NCI-H2107 treated with DMSO at 0.1 percent for 48 hours (cell line): ENCODE results near the gene MLEC.
"Not testable (repeated sequence)": the region's sequence is repeated elsewhere in the genome, so short reads cannot be mapped to it uniquely, and the experiment has no call there.

Experiments used
- DNase-seq: peaks from one replicate; lab custom pipeline; 2025; ENCODE audit not compliant: unreplicated experiment; lab: John Stamatoyannopoulos, UW

The MLEC gene

GRCh38 chr12:120661432-120661831, 25.5 kb upstream of the MLEC start:
- no peak for DNase-seq

GRCh38 chr12:120662879-120663278, 24.1 kb upstream of the MLEC start:
- no peak for DNase-seq

GRCh38 chr12:120663741-120664140, 23.2 kb upstream of the MLEC start:
- no peak for DNase-seq

DNA sequence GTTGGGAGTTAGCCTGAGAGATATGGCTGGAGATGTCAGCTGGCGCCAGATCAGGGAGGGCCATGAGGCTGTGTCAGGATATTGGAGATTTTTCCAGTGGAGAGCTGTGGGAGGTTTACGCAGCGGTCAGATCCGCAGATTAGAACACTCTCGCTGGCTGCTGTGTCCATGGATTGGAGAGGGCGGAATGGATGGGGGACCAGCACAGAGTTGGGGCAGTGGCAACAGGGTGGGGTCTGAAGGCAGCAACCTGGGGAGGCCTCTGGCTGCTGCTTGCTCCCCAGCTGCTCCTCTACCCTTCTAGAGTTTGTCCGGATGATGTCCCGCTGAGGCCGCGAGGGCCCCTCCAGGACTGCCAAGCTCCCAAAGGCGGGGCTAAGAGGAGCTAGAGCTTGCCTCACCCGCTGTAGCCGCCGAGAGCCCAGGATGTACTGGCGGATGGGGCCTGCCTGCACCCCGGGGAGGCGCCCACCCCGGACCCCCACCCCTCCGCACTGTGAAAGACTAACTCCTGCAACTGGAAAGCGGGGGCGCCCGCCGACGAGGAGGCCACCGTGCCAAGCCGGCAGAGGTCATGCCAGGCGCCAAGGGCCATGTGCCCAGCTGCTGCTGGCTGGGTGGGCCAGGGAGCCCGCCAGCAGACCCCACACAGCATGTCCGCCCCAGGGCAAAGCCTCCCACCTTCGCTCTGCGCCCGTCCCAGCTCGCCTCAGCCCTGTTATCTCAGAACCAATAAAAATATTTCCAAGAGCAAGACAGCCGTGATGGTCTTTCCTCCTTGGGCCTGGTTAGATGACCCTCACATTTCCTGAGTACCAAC, 20.2 kb upstream of the MLEC start:
- DNase-seq: no peak

GRCh38 chr12:120668091-120668867, 18.7 kb upstream of the MLEC start:
- DNase-seq: no peak

GRCh38 chr12:120668868-120669840, 17.8 kb upstream of the MLEC start:
- no peak for DNase-seq

GRCh38 chr12:120670237-120670636, 16.7 kb upstream of the MLEC start:
- DNase-seq: not testable (repeated sequence)

- no peak for DNase-seq
Measured at GRCh38 chr12:120670667-120671066, 16.3 kb upstream of the MLEC start.

GRCh38 chr12:120674097-120674636, 12.8 kb upstream of the MLEC start:
- DNase-seq: no peak

DNA sequence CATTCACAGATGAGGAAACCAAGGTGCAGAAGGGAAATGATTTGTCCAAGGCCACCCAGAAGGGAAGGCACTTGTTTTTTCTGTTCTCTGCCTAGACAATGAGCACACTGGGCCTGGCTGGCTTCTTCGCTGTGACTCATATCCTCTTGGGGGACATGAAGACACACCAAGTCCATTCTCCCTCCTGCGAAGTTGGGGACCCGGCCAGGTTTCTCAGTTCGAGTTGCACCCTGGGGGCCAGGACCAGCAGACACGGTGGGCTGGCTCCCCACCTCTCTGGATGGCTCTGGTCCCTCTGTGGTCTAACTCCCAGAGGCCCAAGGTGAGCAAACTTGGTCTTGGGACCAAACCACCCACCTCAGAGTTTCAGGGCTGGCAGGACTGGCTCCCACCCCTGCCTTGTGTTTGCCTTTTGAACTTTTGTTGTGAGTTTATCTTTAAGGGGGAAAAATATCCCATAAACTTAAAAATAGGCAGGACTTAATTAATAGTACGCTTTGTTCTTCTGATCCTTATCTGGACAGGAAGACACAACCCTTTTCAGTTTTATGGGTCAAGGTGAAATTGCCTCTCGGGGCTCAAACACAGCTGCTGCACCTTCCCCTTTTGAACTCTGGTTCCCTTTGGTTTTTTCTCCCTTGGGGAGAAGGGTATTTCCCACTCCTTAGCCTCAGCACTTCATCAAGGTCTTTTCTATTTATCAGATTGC, 9.0 kb upstream of the MLEC start:
- no peak for DNase-seq

DNA sequence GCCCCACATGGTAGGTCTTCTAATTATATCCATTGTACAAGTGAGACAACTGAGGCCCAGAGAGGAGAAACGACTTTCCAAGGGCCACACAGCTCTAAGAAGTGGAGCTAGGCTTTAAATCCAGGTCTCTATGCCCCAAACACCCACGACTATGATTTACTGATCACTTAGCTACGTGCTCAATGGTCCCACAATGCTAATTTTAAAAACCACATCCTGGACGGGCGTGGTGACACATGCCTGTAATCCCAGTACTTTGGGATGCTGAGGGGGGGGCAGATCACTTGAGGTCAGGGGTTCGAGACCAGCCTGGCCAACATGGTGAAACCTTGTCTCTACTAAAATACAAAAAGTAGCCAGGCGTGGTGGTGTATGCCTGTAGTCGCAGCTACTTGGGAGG, 8.4 kb upstream of the MLEC start:
- no peak for DNase-seq

- DNase-seq: no peak
Measured at GRCh38 chr12:120680165-120680738, 6.7 kb upstream of the MLEC start.

DNA sequence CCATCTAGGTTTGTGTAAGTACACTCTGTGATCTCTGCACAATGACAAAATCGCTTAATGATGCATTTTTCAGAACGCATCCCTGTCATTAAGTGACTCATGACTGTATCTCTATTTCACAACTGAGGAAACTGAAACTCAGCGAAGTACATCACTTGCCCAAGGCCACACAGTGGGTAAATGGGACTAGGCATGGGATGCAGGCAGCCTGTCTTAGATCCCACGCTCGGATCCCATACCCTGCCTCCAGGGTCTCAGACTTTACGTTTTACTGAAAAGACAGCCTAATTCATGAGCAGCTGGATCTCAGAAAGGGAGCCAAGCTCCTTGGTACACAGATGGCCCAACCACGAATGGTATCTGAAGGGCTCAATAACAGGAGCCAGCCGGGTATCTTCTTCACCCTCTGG, 2.4 kb upstream of the MLEC start:
- DNase-seq: no peak

- DNase-seq: no peak
Measured at GRCh38 chr12:120685522-120685921, 1.4 kb upstream of the MLEC start.

GRCh38 chr12:120686151-120686689, 729 bp upstream of the MLEC start:
- DNase-seq: peak; percentile 94

- DNase-seq: no peak
Measured at GRCh38 chr12:120687578-120688289, 785 bp downstream of the MLEC start.

GRCh38 chr12:120688527-120689071, 1.6 kb downstream of the MLEC start:
- DNase-seq: no peak

- no peak for DNase-seq
Measured at GRCh38 chr12:120689397-120690082, 2.6 kb downstream of the MLEC start.
